Caco-2 (cell line): ENCODE measurements around the gene RHEX. TPM values are rescaled to one million over a fixed set of nuclear protein-coding genes. Genes with fewer than 3 reads are reported as not detected.
"Not testable (repeated sequence)": the region's sequence is repeated elsewhere in the genome, so short reads cannot be mapped to it uniquely, and the experiment has no call there.

Experiments
- BruUV-seq: library from RNA; stranded (reverse); fragments of 400-500 nt; replicated peaks from 2 replicates; lab custom pipeline; 2021; lab: Mats Ljungman, UMichigan
- CTCF ChIA-PET: fragments of 300-600 bp; sonication (Branson Sonifier 250); formaldehyde crosslinking; loops from one replicate; lab custom pipeline; 2022; ENCODE audit warnings: antibody characterized with exemption; lab: Charles Lee
- POLR2A ChIA-PET: fragments of 300-600 bp; sonication (Branson Sonifier 250); formaldehyde crosslinking; loops from one replicate; lab custom pipeline; 2022; ENCODE audit warnings: antibody characterized with exemption; lab: Charles Lee
- DNase-seq, 2 experiments: peaks; one replicate each; pipeline versions ENCODE4 v3.0.0 to v3.0.0-alpha.2; 2020 to 2022
- H3K27me3 ChIP-seq: replicated peaks from 2 replicates; pipeline ENCODE4 v1.6.0; 2011; ENCODE audit warnings: low read length; ENCODE audit not compliant: control insufficient read depth, insufficient read depth
- H3K36me3 ChIP-seq: 2 replicates; pipeline ENCODE4 v1.5.1; 2011; ENCODE audit warnings: low read length; ENCODE audit not compliant: control insufficient read depth, insufficient read depth
- H3K4me1 ChIP-seq: fragments of 250-450 bp; sonication (Bioruptor Pico); 2 replicates; pipeline ENCODE4 v1.5.1; 2020; ENCODE audit warnings: mild to moderate bottlenecking
- H3K4me3 ChIP-seq: 2 replicates; pipeline ENCODE4 v1.5.1; 2011; ENCODE audit warnings: low read depth, mild to moderate bottlenecking, control low read depth, low read length
- H3K9me3 ChIP-seq: fragments of 250-450 bp; sonication (Bioruptor Pico); 2 replicates; pipeline ENCODE4 v1.5.1; 2020; ENCODE audit warnings: mild to moderate bottlenecking, moderate library complexity
- H3K27ac Mint-ChIP-seq: one replicate; pipeline ENCODE4 v1.8.0; 2022; ENCODE audit warnings: mixed read lengths; ENCODE audit not compliant: unreplicated experiment
- H3K27me3 Mint-ChIP-seq: one replicate; pipeline ENCODE4 v1.8.0; 2022; ENCODE audit warnings: mixed read lengths; ENCODE audit not compliant: insufficient read depth, unreplicated experiment
- H3K36me3 Mint-ChIP-seq: one replicate; pipeline ENCODE4 v1.8.0; 2022; ENCODE audit warnings: mild to moderate bottlenecking, mixed read lengths; ENCODE audit not compliant: insufficient read depth, unreplicated experiment
- H3K4me1 Mint-ChIP-seq: one replicate; pipeline ENCODE4 v1.8.0; 2022; ENCODE audit warnings: low read depth, mixed read lengths; ENCODE audit not compliant: unreplicated experiment
- H3K4me3 Mint-ChIP-seq: one replicate; pipeline ENCODE4 v1.8.0; 2022; ENCODE audit warnings: mild to moderate bottlenecking, moderate library complexity, mixed read lengths; ENCODE audit not compliant: unreplicated experiment
- H3K9me3 Mint-ChIP-seq: one replicate; pipeline ENCODE4 v1.8.0; 2022; ENCODE audit warnings: mixed read lengths; ENCODE audit not compliant: unreplicated experiment
- intact Hi-C: fragments of 100-400 bp; cut with micrococcal nuclease; formaldehyde crosslinking; loops from one replicate; pipeline ENCODE4 v1.10.0; 2022; ENCODE audit not compliant: unreplicated experiment
- total RNA-seq: library from RNA; stranded (reverse); gene quantifications from 2 replicates; pipeline ENCODE4 v1.2.3, GENCODE V29; 2022
- TF ChIP-seq, protein P1 (sequence below), 2 experiments: fragments of 200-600 bp in 1 of 2; IDR thresholded peaks; 1 replicate in 1 of 2; 2 replicates in 1 of 2; pipeline versions ENCODE4 v1.5.1 to v1.8.0; 2011 to 2022; ENCODE audit warnings: antibody characterized with exemption in 1 of 2, control low read depth in 1 of 2, inconsistent platforms in 1 of 2, low read depth in 1 of 2, low read length in 1 of 2, mild to moderate bottlenecking in 1 of 2, moderate library complexity in 1 of 2; ENCODE audit not compliant: insufficient read depth in 1 of 2, severe bottlenecking in 1 of 2, unreplicated experiment in 1 of 2

The RHEX gene
- total RNA-seq, 1 experiment from 2014 or later = not detected

DNA sequence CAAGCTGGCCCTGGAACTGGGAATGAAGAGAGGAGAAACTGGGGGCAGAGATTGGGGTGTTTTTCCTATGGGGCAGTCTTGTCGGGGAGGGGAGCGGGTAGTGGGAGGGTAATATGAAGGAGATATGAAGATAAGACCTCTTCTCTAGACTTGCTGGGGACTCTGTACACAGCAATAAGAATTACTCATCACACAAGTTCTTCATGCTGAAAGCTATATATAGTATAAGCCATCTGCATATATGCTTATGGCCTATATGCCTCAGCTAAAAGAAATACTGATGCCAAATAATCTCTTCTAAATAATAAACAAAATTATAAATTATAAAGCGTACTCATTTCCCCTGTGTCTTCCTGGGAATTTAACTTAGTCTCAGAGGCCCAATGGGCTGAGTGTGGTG lies 7.9 kb downstream of the RHEX start:
- H3K9me3 ChIP-seq = no peaks in the 10 kb centered on the region
- DNase-seq = no peak
- intact Hi-C loops = no loop called here
- BruUV-seq = no TSS peak
- no peaks in the 10 kb centered on the region for H3K36me3 Mint-ChIP-seq
- no peak overlapping the region for H3K27ac Mint-ChIP-seq
- ChIA-PET POLR2A (no interaction called here), CTCF (no interaction called here)
- H3K27me3 ChIP-seq = no peaks in the 10 kb centered on the region
- TF ChIP-seq, protein P1, sequence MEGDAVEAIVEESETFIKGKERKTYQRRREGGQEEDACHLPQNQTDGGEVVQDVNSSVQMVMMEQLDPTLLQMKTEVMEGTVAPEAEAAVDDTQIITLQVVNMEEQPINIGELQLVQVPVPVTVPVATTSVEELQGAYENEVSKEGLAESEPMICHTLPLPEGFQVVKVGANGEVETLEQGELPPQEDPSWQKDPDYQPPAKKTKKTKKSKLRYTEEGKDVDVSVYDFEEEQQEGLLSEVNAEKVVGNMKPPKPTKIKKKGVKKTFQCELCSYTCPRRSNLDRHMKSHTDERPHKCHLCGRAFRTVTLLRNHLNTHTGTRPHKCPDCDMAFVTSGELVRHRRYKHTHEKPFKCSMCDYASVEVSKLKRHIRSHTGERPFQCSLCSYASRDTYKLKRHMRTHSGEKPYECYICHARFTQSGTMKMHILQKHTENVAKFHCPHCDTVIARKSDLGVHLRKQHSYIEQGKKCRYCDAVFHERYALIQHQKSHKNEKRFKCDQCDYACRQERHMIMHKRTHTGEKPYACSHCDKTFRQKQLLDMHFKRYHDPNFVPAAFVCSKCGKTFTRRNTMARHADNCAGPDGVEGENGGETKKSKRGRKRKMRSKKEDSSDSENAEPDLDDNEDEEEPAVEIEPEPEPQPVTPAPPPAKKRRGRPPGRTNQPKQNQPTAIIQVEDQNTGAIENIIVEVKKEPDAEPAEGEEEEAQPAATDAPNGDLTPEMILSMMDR (IDR thresholded peaks at IDR 0.05; ENCODE audit: insufficient read depth in 1 of 2, low read depth in 1 of 2, low read length in 1 of 2, severe bottlenecking in 1 of 2, unreplicated experiment in 1 of 2) = no peak
- peaks cover 17% of the 10 kb centered on the region for H3K4me1 Mint-ChIP-seq
- H3K4me1 ChIP-seq = peaks cover 9% of the 10 kb centered on the region; the same call in 1 of the 2 replicates
- no peak overlapping the region for H3K4me3 ChIP-seq
- no peaks in the 10 kb centered on the region for H3K36me3 ChIP-seq
- no peaks in the 10 kb centered on the region for H3K27me3 Mint-ChIP-seq
- H3K4me3 Mint-ChIP-seq = no peak overlapping the region
- H3K9me3 Mint-ChIP-seq = peaks cover 10% of the 10 kb centered on the region

DNA sequence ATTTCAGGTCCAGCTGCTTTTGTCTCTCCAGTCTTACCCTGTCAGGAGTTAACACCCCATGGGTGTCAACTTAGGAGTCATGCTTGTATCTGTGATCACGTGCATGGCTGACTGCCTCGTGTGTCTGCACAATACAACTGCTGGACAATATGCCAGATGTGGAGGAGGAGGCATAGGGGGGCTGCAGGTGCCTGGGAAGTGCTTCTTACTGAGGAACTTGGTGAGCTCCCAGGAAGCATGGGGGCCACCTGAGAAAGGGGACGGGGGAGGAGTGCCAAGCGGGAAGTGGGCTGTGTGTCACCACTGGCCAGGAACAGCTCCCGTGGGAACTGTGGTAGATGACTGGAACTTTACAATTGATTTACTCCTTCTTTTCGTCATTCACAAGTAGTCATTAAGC lies 9.5 kb downstream of the RHEX start:
- Histone ChIP-seq H3K36me3 (no peaks in the 10 kb centered on the region), H3K27me3 (no peaks in the 10 kb centered on the region), H3K4me1 (peaks cover 14% of the 10 kb centered on the region; the same call in 1 of the 2 replicates), H3K4me3 (no peak overlapping the region), H3K9me3 (no peaks in the 10 kb centered on the region)
- Mint-ChIP-seq H3K36me3 (no peaks in the 10 kb centered on the region), H3K4me3 (no peak overlapping the region), H3K4me1 (peaks cover 13% of the 10 kb centered on the region), H3K27ac (no peak overlapping the region), H3K9me3 (peaks cover 10% of the 10 kb centered on the region), H3K27me3 (no peaks in the 10 kb centered on the region)
- POLR2A ChIA-PET = no interaction called here
- intact Hi-C loops = no loop called here
- no TSS peak for BruUV-seq
- DNase-seq = no peak
- TF ChIP-seq, protein P1 (IDR thresholded peaks at IDR 0.05; ENCODE audit: insufficient read depth in 1 of 2, low read depth in 1 of 2, low read length in 1 of 2, severe bottlenecking in 1 of 2, unreplicated experiment in 1 of 2) = no peak
- CTCF ChIA-PET = no interaction called here

DNA sequence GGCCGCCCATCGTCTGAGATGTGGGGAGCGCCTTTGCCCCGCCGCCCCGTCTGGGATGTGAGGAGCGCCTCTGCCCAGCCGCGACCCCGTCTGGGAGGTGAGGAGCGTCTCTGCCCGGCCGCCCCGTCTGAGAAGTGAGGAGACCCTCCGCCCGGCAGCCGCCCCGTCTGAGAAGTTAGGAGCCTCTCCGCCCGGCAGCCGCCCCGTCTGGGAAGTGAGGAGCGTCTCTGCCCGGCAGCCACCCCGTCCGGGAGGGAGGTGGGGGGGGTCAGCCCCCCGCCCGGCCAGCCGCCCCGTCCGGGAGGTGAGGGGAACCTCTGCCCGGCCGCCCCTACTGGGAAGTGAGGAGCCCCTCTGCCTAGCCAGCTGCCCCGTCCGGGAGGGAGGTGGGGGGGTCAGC lies 11.0 kb downstream of the RHEX start:
- POLR2A ChIA-PET, H3K36me3 ChIP-seq, H3K27me3 Mint-ChIP-seq, BruUV-seq, DNase-seq, H3K36me3 Mint-ChIP-seq, H3K4me1 Mint-ChIP-seq, H3K4me3 Mint-ChIP-seq, CTCF ChIA-PET, intact Hi-C loops, H3K9me3 ChIP-seq, H3K27ac Mint-ChIP-seq, H3K9me3 Mint-ChIP-seq, H3K27me3 ChIP-seq, H3K4me3 ChIP-seq: not testable (repeated sequence)
- H3K4me1 ChIP-seq = peaks cover 14% of the 10 kb centered on the region; the same call in 1 of the 2 replicates

DNA sequence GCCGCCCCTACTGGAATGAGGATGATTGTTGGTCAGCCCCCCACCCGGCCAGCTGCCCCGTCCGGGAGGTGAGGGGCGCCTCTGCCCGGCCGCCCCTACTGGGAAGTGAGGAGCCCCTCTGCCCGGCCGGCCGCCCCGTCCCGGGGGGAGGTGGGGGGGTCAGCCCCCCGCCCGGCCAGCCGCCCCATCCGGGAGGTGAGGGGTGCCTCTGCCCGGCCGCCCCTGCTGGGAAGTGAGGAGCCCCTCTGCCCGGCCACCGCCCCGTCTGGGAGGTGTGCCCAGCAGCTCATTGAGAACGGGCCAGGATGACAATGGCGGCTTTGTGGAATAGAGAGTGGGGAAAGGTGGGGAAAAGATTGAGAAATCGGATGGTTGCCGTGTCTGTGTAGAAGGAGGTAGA lies 11.5 kb downstream of the RHEX start:
- H3K36me3 ChIP-seq, H3K4me1 Mint-ChIP-seq, BruUV-seq, H3K27me3 Mint-ChIP-seq, intact Hi-C loops, H3K4me1 ChIP-seq, H3K27me3 ChIP-seq, CTCF ChIA-PET, H3K36me3 Mint-ChIP-seq, H3K9me3 Mint-ChIP-seq, POLR2A ChIA-PET, H3K4me3 Mint-ChIP-seq, H3K9me3 ChIP-seq, H3K27ac Mint-ChIP-seq, H3K4me3 ChIP-seq, DNase-seq: not testable (repeated sequence)
